ENCODE data around the gene VEGFC.

GRCh38 chr4:176755613-176756012 lies 37.1 kb downstream of the VEGFC start:
- TF ChIP-seq CTCF (IDR thresholded peaks at IDR 0.05) (no peak), POLR2A (IDR thresholded peaks at IDR 0.05) (no peak)

Measured in uterus (tissue), 2 donors.